T-helper 2 cell treated with Interferon-gamma antibody and Interleukin-4, amounts not matched to agents 100 ng/mL and 5 ng/mL, for 36 hours (primary cell): ENCODE results near the gene VNN1. TPM values are rescaled to one million over a fixed set of nuclear protein-coding genes. Genes with fewer than 3 reads are reported as not detected.
"Not testable (repeated sequence)": the region's sequence is repeated elsewhere in the genome, so short reads cannot be mapped to it uniquely, and the experiment has no call there.

Experiments used
- intact Hi-C: fragments of 100-400 bp; cut with micrococcal nuclease; formaldehyde crosslinking; loops from one replicate; pipeline ENCODE4 v1.15.1; 2023
- total RNA-seq: library from RNA; stranded (reverse); gene quantifications from 2 replicates; pipeline ENCODE4 v1.2.3, GENCODE V29; 2022

VNN1 gene
- total RNA-seq, 1 donor from 2014 or later, result not detected

GRCh38 chr6:132673376-132674094 is 40.3 kb downstream of the VNN1 start:
- intact Hi-C loops, result loop anchor here (2.0 to 5.0 kb wide), 2 partner anchors 53 to 141 kb away; no protein-coding TSS in a partner anchor

GRCh38 chr6:132671295-132671694 is 42.6 kb downstream of the VNN1 start:
- intact Hi-C loops, result loop anchor here (5.0 kb wide), 1 partner anchor 139 kb away; no protein-coding TSS in a partner anchor

GRCh38 chr6:132669690-132670291 is 44.1 kb downstream of the VNN1 start:
- intact Hi-C loops, result loop anchor here (1.0 to 5.0 kb wide), 6 partner anchors 99 to 293 kb away; partner anchors contain the start of gene SLC18B1

- intact Hi-C loops, result loop anchor here (5.0 kb wide), 2 partner anchors 116 to 296 kb away; no protein-coding TSS in a partner anchor
Observed at GRCh38 chr6:132666118-132666517, 47.7 kb downstream of the VNN1 start.

GRCh38 chr6:132664309-132665034 is 49.4 kb downstream of the VNN1 start:
- intact Hi-C loops, result loop anchor here (5.0 kb wide), 2 partner anchors 118 to 298 kb away; no protein-coding TSS in a partner anchor

GRCh38 chr6:132663661-132664060 is 50.2 kb downstream of the VNN1 start:
- intact Hi-C loops, result no loop called here

- intact Hi-C loops, result no loop called here
Observed at GRCh38 chr6:132661906-132662305, 51.9 kb downstream of the VNN1 start.

- intact Hi-C loops, result no loop called here
Observed at GRCh38 chr6:132659082-132659481, 54.8 kb downstream of the VNN1 start, which contains the start of gene TAAR1. TSS of gene TAAR1 (minus strand) at chr6:132659182. CDS start at chr6:132646003, 13,179 bp downstream.

GRCh38 chr6:132651062-132651461 is 62.8 kb downstream of the VNN1 start:
- intact Hi-C loops, result no loop called here

GRCh38 chr6:132650429-132650828 is 63.4 kb downstream of the VNN1 start:
- intact Hi-C loops, result no loop called here

GRCh38 chr6:132648828-132649227 is 65.0 kb downstream of the VNN1 start:
- intact Hi-C loops, result no loop called here

GRCh38 chr6:132648356-132648755 is 65.5 kb downstream of the VNN1 start:
- intact Hi-C loops, result no loop called here

- intact Hi-C loops, result no loop called here
Observed at GRCh38 chr6:132643547-132643946, 70.3 kb downstream of the VNN1 start.

- intact Hi-C loops, result not testable (repeated sequence)
Observed at GRCh38 chr6:132637135-132637534, 76.7 kb downstream of the VNN1 start.

GRCh38 chr6:132635906-132636305 is 77.9 kb downstream of the VNN1 start:
- intact Hi-C loops, result not testable (repeated sequence)

- intact Hi-C loops, result not testable (repeated sequence)
Observed at GRCh38 chr6:132635288-132635687, 78.6 kb downstream of the VNN1 start.

GRCh38 chr6:132634796-132635195 is 79.1 kb downstream of the VNN1 start:
- intact Hi-C loops, result no loop called here

GRCh38 chr6:132633362-132633761 is 80.5 kb downstream of the VNN1 start:
- intact Hi-C loops, result no loop called here
